H9 (cell line): ENCODE results near the gene HLA-DRA. TPM values are rescaled to one million over a fixed set of nuclear protein-coding genes. Genes with fewer than 3 reads are reported as not detected.

Source experiments
- DNase-seq: peaks from one replicate; pipeline ENCODE4 v3.0.0-alpha.2; 2017
- H2AFZ ChIP-seq: one replicate; pipeline ENCODE4 v1.6.1; 2013; ENCODE audit warnings: mild to moderate bottlenecking, low read length, control low read depth, moderate library complexity
- H2AK5ac ChIP-seq: 2 replicates; pipeline ENCODE4 v1.6.1; 2013; ENCODE audit warnings: low read length, control low read depth, mixed read lengths; ENCODE audit not compliant: insufficient read length
- H2BK120ac ChIP-seq: one replicate; pipeline ENCODE4 v1.6.1; 2013; ENCODE audit warnings: low read depth, mild to moderate bottlenecking, low read length, control low read depth, inconsistent platforms; ENCODE audit not compliant: poor library complexity, severe bottlenecking
- H2BK12ac ChIP-seq: 2 replicates; pipeline ENCODE4 v1.6.1; 2013; ENCODE audit warnings: low read length, control low read depth, mixed read lengths, low read depth; ENCODE audit not compliant: insufficient read length
- H2BK15ac ChIP-seq: 2 replicates; pipeline ENCODE4 v1.6.1; 2013; ENCODE audit warnings: low read depth, low read length, control low read depth
- H2BK20ac ChIP-seq: one replicate; pipeline ENCODE4 v1.6.1; 2013; ENCODE audit warnings: low read depth, mild to moderate bottlenecking, low read length, control low read depth, inconsistent platforms; ENCODE audit not compliant: poor library complexity, severe bottlenecking
- H2BK5ac ChIP-seq: 2 replicates; pipeline ENCODE4 v1.6.1; 2013; ENCODE audit warnings: low read length, control low read depth, mixed read lengths; ENCODE audit not compliant: insufficient read length
- H3K14ac ChIP-seq: 2 replicates; pipeline ENCODE4 v1.6.1; 2013; ENCODE audit warnings: low read length, control low read depth; ENCODE audit not compliant: insufficient read depth
- H3K18ac ChIP-seq: 2 replicates; pipeline ENCODE4 v1.6.1; 2013; ENCODE audit warnings: low read depth, mild to moderate bottlenecking, mixed read lengths, low read length, control low read depth; ENCODE audit not compliant: insufficient read length
- H3K23ac ChIP-seq: 2 replicates; pipeline ENCODE4 v1.6.1; 2013; ENCODE audit warnings: low read length, control low read depth, mixed read lengths, low read depth; ENCODE audit not compliant: insufficient read length
- H3K23me2 ChIP-seq: 2 replicates; pipeline ENCODE4 v1.6.1; 2013; ENCODE audit warnings: low read depth, mild to moderate bottlenecking, mixed read lengths, low read length, control low read depth; ENCODE audit not compliant: insufficient read length, poor library complexity, severe bottlenecking
- H3K27ac ChIP-seq: 2 replicates; pipeline ENCODE4 v1.5.1; 2013; ENCODE audit warnings: low read length, control low read depth, mixed read lengths, low read depth; ENCODE audit not compliant: insufficient read length
- H3K27me3 ChIP-seq: 2 replicates; pipeline ENCODE4 v1.6.1; 2013; ENCODE audit warnings: low read length, control low read depth, inconsistent platforms; ENCODE audit not compliant: insufficient read depth
- H3K4ac ChIP-seq: 2 replicates; pipeline ENCODE4 v1.6.1; 2013; ENCODE audit warnings: low read depth, mild to moderate bottlenecking, control low read depth, inconsistent platforms, low read length, moderate library complexity
- H3K4me1 ChIP-seq: 2 replicates; pipeline ENCODE4 v1.6.1; 2013; ENCODE audit warnings: low read length, control low read depth, inconsistent platforms; ENCODE audit not compliant: insufficient read depth
- H3K4me2 ChIP-seq: 2 replicates; pipeline ENCODE4 v1.6.1; 2013; ENCODE audit warnings: low read length, control low read depth, mixed read lengths; ENCODE audit not compliant: insufficient read length, insufficient read depth
- H3K56ac ChIP-seq: 2 replicates; pipeline ENCODE4 v1.6.1; 2013; ENCODE audit warnings: low read depth, mild to moderate bottlenecking, mixed read lengths, low read length, control low read depth; ENCODE audit not compliant: insufficient read length
- H3K79me1 ChIP-seq: 2 replicates; pipeline ENCODE4 v1.6.1; 2013; ENCODE audit warnings: low read depth, mild to moderate bottlenecking, moderate library complexity, low read length, control low read depth, inconsistent platforms; ENCODE audit not compliant: insufficient read depth, poor library complexity, severe bottlenecking
- H3K79me2 ChIP-seq: 2 replicates; pipeline ENCODE4 v1.6.1; 2013; ENCODE audit warnings: low read length, control low read depth, inconsistent platforms; ENCODE audit not compliant: insufficient read depth
- H3K9ac ChIP-seq: 2 replicates; pipeline ENCODE4 v1.6.1; 2013; ENCODE audit warnings: low read length, control low read depth, mixed read lengths; ENCODE audit not compliant: insufficient read length; ENCODE audit errors: extremely low read depth
- H3K9me3 ChIP-seq: one replicate; pipeline ENCODE4 v1.6.1; 2013; ENCODE audit warnings: low read depth, low read length, inconsistent platforms; ENCODE audit not compliant: control insufficient read depth
- H3T11ph ChIP-seq: one replicate; pipeline ENCODE4 v1.6.1; 2013; ENCODE audit warnings: mild to moderate bottlenecking, low read length, control low read depth, inconsistent platforms
- H4K20me1 ChIP-seq: one replicate; pipeline ENCODE4 v1.6.1; 2013; ENCODE audit not compliant: control insufficient read depth, insufficient read length, insufficient read depth
- H4K5ac ChIP-seq: 2 replicates; pipeline ENCODE4 v1.6.1; 2013; ENCODE audit warnings: low read depth, mild to moderate bottlenecking, mixed read lengths, low read length, control low read depth; ENCODE audit not compliant: insufficient read length
- H4K8ac ChIP-seq: replicated peaks from 2 replicates; pipeline ENCODE4 v1.6.1; 2013; ENCODE audit warnings: low read length, control low read depth, mixed read lengths, low read depth; ENCODE audit not compliant: insufficient read length
- H4K91ac ChIP-seq: 2 replicates; pipeline ENCODE4 v1.6.1; 2013; ENCODE audit warnings: low read depth, mild to moderate bottlenecking, moderate library complexity, mixed read lengths, low read length, control low read depth; ENCODE audit not compliant: insufficient read length
- H3K27ac Mint-ChIP-seq, 3 experiments: 2 replicates in 2 of 3; 3 replicates in 1 of 3; pipeline ENCODE4 v1.8.0; 2020 to 2021; ENCODE audit warnings: mixed read lengths in 3 of 3, mild to moderate bottlenecking in 1 of 3, moderate library complexity in 1 of 3
- H3K27me3 Mint-ChIP-seq: 2 replicates; pipeline ENCODE4 v1.8.0; 2021; ENCODE audit warnings: low read depth, mild to moderate bottlenecking, moderate library complexity, mixed read lengths
- H3K36me3 Mint-ChIP-seq, 3 experiments: 2 replicates in 2 of 3; 3 replicates in 1 of 3; pipeline ENCODE4 v1.8.0; 2020 to 2021; ENCODE audit warnings: low read depth in 3 of 3, mixed read lengths in 3 of 3; ENCODE audit not compliant: insufficient read depth in 1 of 3
- H3K4me1 Mint-ChIP-seq, 2 experiments: 2 replicates each; pipeline ENCODE4 v1.8.0; 2020; ENCODE audit warnings: mixed read lengths in 2 of 2
- H3K4me3 Mint-ChIP-seq, 2 experiments: 2 replicates in 1 of 2; 3 replicates in 1 of 2; pipeline ENCODE4 v1.8.0; 2020 to 2021; ENCODE audit warnings: mild to moderate bottlenecking in 2 of 2, mixed read lengths in 2 of 2, moderate library complexity in 1 of 2
- H3K9me3 Mint-ChIP-seq, 2 experiments: 2 replicates in 1 of 2; 3 replicates in 1 of 2; pipeline ENCODE4 v1.8.0; 2020; ENCODE audit warnings: mild to moderate bottlenecking in 2 of 2, mixed read lengths in 2 of 2, moderate library complexity in 1 of 2
- WGBS: extraction: QIAGEN DNeasy Blood & Tissue Kit; methylation state at CpG from one replicate; pipeline ENCODE4 v1.1.7; 2013; ENCODE audit warnings: missing lambda C conversion rate, low lambda C conversion rate, mixed read lengths; ENCODE audit not compliant: insufficient read length; ENCODE audit errors: extremely low coverage; 5-methylcytosine and 5-hydroxymethylcytosine counted together
- total RNA-seq: library from RNA; stranded (reverse); gene quantifications from 2 replicates; pipeline ENCODE4 v1.2.1, GENCODE V29; 2021
- TF ChIP-seq, protein P1 (sequence below): fragments of 200-600 bp; sonication (generic); conservative IDR thresholded peaks from 3 replicates; pipeline ENCODE4 v1.8.0; 2021; ENCODE audit warnings: antibody characterized with exemption, mild to moderate bottlenecking

The HLA-DRA gene
- total RNA-seq, 1 experiment from 2014 or later, result 3.1 TPM

DNA sequence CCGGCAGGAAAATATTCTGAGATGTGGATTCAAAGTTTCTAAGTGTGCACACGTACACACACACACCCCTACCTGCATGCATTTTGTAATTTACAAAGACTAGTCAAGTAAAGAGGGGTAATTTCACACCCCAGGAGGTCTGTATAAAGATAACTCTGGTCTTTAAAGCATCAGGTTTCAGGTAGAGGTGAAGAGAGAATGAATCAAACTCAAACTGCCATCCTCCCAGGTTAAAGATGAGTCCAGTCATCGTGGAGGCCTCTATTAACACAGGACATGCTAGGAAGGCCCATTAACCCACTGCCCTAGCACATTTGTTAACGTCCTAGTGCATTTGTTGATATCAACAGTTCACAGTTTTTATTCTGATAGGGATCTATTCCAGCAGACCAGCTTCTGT lies 3.5 kb upstream of the HLA-DRA start:
- Histone ChIP-seq H3K27ac (no peak overlapping the region), H4K91ac (no peak overlapping the region), H3T11ph (no peak overlapping the region), H2AK5ac (no peak overlapping the region), H4K8ac (no peak overlapping the region), H3K4me1 (no peaks in the 10 kb centered on the region), H3K14ac (no peak overlapping the region), H3K27me3 (no peaks in the 10 kb centered on the region), H3K4me2 (no peak overlapping the region), H3K4ac (no peak overlapping the region), H2BK120ac (no peak overlapping the region), H2BK15ac (no peak overlapping the region), H3K9ac (no peak overlapping the region), H4K20me1 (no peaks in the 10 kb centered on the region), H2AFZ (no peak overlapping the region), H3K23me2 (no peaks in the 10 kb centered on the region), H3K79me1 (no peaks in the 10 kb centered on the region), H2BK12ac (no peak overlapping the region), H3K18ac (no peak overlapping the region), H4K5ac (no peak overlapping the region), H3K79me2 (no peaks in the 10 kb centered on the region), H2BK20ac (no peak overlapping the region), H2BK5ac (no peak overlapping the region), H3K56ac (no peak overlapping the region), H3K23ac (no peak overlapping the region), H3K9me3 (no peaks in the 10 kb centered on the region)
- TF ChIP-seq, protein P1, sequence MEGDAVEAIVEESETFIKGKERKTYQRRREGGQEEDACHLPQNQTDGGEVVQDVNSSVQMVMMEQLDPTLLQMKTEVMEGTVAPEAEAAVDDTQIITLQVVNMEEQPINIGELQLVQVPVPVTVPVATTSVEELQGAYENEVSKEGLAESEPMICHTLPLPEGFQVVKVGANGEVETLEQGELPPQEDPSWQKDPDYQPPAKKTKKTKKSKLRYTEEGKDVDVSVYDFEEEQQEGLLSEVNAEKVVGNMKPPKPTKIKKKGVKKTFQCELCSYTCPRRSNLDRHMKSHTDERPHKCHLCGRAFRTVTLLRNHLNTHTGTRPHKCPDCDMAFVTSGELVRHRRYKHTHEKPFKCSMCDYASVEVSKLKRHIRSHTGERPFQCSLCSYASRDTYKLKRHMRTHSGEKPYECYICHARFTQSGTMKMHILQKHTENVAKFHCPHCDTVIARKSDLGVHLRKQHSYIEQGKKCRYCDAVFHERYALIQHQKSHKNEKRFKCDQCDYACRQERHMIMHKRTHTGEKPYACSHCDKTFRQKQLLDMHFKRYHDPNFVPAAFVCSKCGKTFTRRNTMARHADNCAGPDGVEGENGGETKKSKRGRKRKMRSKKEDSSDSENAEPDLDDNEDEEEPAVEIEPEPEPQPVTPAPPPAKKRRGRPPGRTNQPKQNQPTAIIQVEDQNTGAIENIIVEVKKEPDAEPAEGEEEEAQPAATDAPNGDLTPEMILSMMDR, result no peak
- no CpG with 5 or more reads among the region's 4 CpGs for WGBS
- H3K27me3 Mint-ChIP-seq, result no peaks in the 10 kb centered on the region; the same call in 1 of the 2 replicates
- peaks cover 4 to 6% of the 10 kb centered on the region in 2 experiments for H3K4me1 Mint-ChIP-seq
- no peaks in the 10 kb centered on the region; a peak in 1 of 7 replicates for H3K36me3 Mint-ChIP-seq
- no peak overlapping the region for H3K27ac Mint-ChIP-seq
- no peak overlapping the region for H3K4me3 Mint-ChIP-seq
- no peaks in the 10 kb centered on the region for H3K9me3 Mint-ChIP-seq
- no peak for DNase-seq
